Measurements from ENCODE around the gene RAB3B.
"Not testable (repeated sequence)": the region's sequence is repeated elsewhere in the genome, so short reads cannot be mapped to it uniquely, and the experiment has no call there.

The RAB3B gene

GRCh38 chr1:51981555-51981954 lies 8.9 kb downstream of the RAB3B start:
- no peak for TF ChIP-seq CTCF (IDR thresholded peaks at IDR 0.05; ENCODE audit: low read depth, low read length)
- no peak for DNase-seq (ENCODE audit: extremely low read depth, low read depth)

GRCh38 chr1:51978099-51978498 lies 12.4 kb downstream of the RAB3B start:
- TF ChIP-seq CTCF (IDR thresholded peaks at IDR 0.05; ENCODE audit: low read depth, low read length), result no peak

GRCh38 chr1:51976846-51977602 lies 13.5 kb downstream of the RAB3B start:
- DNase-seq (ENCODE audit: extremely low read depth, low read depth), result no peak

More at GRCh38 chr1:51978099-51978498, 12.4 kb downstream of the RAB3B start:
- no peak for DNase-seq (ENCODE audit: extremely low read depth, low read depth)

GRCh38 chr1:51973587-51974474 lies 16.7 kb downstream of the RAB3B start:
- no peak for TF ChIP-seq CTCF (IDR thresholded peaks at IDR 0.05; ENCODE audit: low read depth, low read length)
- no peak for DNase-seq (ENCODE audit: extremely low read depth, low read depth)

More at GRCh38 chr1:51976846-51977602, 13.5 kb downstream of the RAB3B start:
- TF ChIP-seq CTCF (IDR thresholded peaks at IDR 0.05; ENCODE audit: low read depth, low read length), result no peak

GRCh38 chr1:51969038-51969705 lies 21.3 kb downstream of the RAB3B start:
- TF ChIP-seq CTCF (IDR thresholded peaks at IDR 0.05; ENCODE audit: low read depth, low read length), result no peak
- peak; percentile 62 for DNase-seq (ENCODE audit: extremely low read depth, low read depth)

GRCh38 chr1:51968632-51969031 lies 21.9 kb downstream of the RAB3B start:
- DNase-seq (ENCODE audit: extremely low read depth, low read depth), result no peak
- TF ChIP-seq CTCF (IDR thresholded peaks at IDR 0.05; ENCODE audit: low read depth, low read length), result no peak

GRCh38 chr1:51967213-51967791 lies 23.2 kb downstream of the RAB3B start:
- not testable (repeated sequence) for DNase-seq (ENCODE audit: extremely low read depth, low read depth)

Measured in AG09319 (cell line).